IMR-90 (cell line): Measurements from ENCODE around the gene MPIG6B. TPM values are rescaled to one million over a fixed set of nuclear protein-coding genes. Genes with fewer than 3 reads are reported as not detected.

Experiments used
- ATAC-seq: fragments of 200-7000 bp; cut with Tn5 transposase; 2 replicates; pipeline ENCODE4 v1.9.1; 2020; ENCODE audit warnings: low read depth, mild to moderate bottlenecking, moderate library complexity
- BruUV-seq: library from RNA; stranded (reverse); fragments of 400-500 nt; replicated peaks from 2 replicates; lab custom pipeline; 2021; lab: Mats Ljungman, UMichigan
- CTCF ChIA-PET: fragments of 300-600 bp; formaldehyde crosslinking; extraction: SDS; loops from one replicate; lab custom pipeline; 2021; ENCODE audit warnings: antibody characterized with exemption; lab: Yijun Ruan, JAX
- POLR2A ChIA-PET: fragments of 300-600 bp; sonication (Branson Sonifier 250); formaldehyde crosslinking; loops from one replicate; lab custom pipeline; 2022; ENCODE audit warnings: antibody characterized with exemption; ENCODE audit not compliant: unreplicated experiment; lab: Charles Lee
- DNase-seq: peaks from one replicate; pipeline ENCODE4 v3.0.0; 2013
- H2AFZ ChIP-seq: replicated peaks from 2 replicates; pipeline ENCODE3; 2013; ENCODE audit warnings: low read length, mild to moderate bottlenecking; ENCODE audit not compliant: poor library complexity
- H2AK5ac ChIP-seq: 2 replicates; pipeline ENCODE4 v1.6.1; 2013; ENCODE audit warnings: low read depth, low read length, inconsistent platforms
- H2AK9ac ChIP-seq: replicated peaks from 2 replicates; pipeline ENCODE3; 2013; ENCODE audit warnings: mild to moderate bottlenecking, low read depth, low read length, moderate library complexity; ENCODE audit not compliant: poor library complexity
- H2BK120ac ChIP-seq: 2 replicates; pipeline ENCODE4 v1.6.1; 2013; ENCODE audit warnings: low read depth, low read length, inconsistent platforms
- H2BK15ac ChIP-seq: 3 replicates; pipeline ENCODE4 v1.6.1; 2013; ENCODE audit warnings: low read depth, low read length, inconsistent platforms
- H2BK20ac ChIP-seq: 2 replicates; pipeline ENCODE4 v1.6.1; 2013; ENCODE audit warnings: low read depth, mild to moderate bottlenecking, inconsistent platforms, low read length, moderate library complexity
- H2BK5ac ChIP-seq: 2 replicates; pipeline ENCODE4 v1.6.1; 2013; ENCODE audit warnings: mild to moderate bottlenecking, low read depth, low read length, inconsistent platforms; ENCODE audit not compliant: poor library complexity, severe bottlenecking
- H3K14ac ChIP-seq: replicated peaks from 2 replicates; pipeline ENCODE4 v1.6.1; 2013; ENCODE audit warnings: low read depth, low read length, inconsistent platforms
- H3K18ac ChIP-seq: 2 replicates; pipeline ENCODE4 v1.6.1; 2013; ENCODE audit warnings: low read depth, low read length, control low read depth
- H3K23ac ChIP-seq: 2 replicates; pipeline ENCODE4 v1.6.1; 2013; ENCODE audit warnings: low read depth, low read length, inconsistent platforms
- H3K27ac ChIP-seq: 2 replicates; pipeline ENCODE4 v1.5.1; 2013; ENCODE audit warnings: mild to moderate bottlenecking, control low read depth, low read length; ENCODE audit not compliant: insufficient read depth
- H3K27me3 ChIP-seq: 2 replicates; pipeline ENCODE4 v1.6.1; 2013; ENCODE audit warnings: low read length; ENCODE audit not compliant: control insufficient read depth, insufficient read depth
- H3K36me3 ChIP-seq: 2 replicates; pipeline ENCODE4 v1.6.1; 2013; ENCODE audit warnings: low read length, mixed read lengths; ENCODE audit not compliant: control insufficient read depth, insufficient read depth
- H3K4ac ChIP-seq: 2 replicates; pipeline ENCODE4 v1.6.1; 2013; ENCODE audit warnings: low read depth, low read length, inconsistent platforms
- H3K4me1 ChIP-seq: 2 replicates; pipeline ENCODE4 v1.6.1; 2013; ENCODE audit warnings: low read length, mixed read lengths; ENCODE audit not compliant: control insufficient read depth, insufficient read depth
- H3K4me2 ChIP-seq: 2 replicates; pipeline ENCODE4 v1.6.1; 2013; ENCODE audit warnings: low read depth, mild to moderate bottlenecking, control low read depth, low read length, moderate library complexity
- H3K4me3 ChIP-seq: 2 replicates; pipeline ENCODE4 v1.5.1; 2013; ENCODE audit warnings: low read depth, mild to moderate bottlenecking, control low read depth, low read length, moderate library complexity; ENCODE audit not compliant: insufficient read depth
- H3K56ac ChIP-seq: 2 replicates; pipeline ENCODE4 v1.6.1; 2013; ENCODE audit warnings: low read length, inconsistent platforms; ENCODE audit not compliant: insufficient read depth; ENCODE audit errors: extremely low read depth
- H3K79me1 ChIP-seq, 2 experiments: 2 replicates each; pipeline ENCODE4 v1.6.1; 2013; ENCODE audit warnings: low read length in 2 of 2, inconsistent platforms in 1 of 2, low read depth in 1 of 2
- H3K9ac ChIP-seq: 2 replicates; pipeline ENCODE4 v1.6.1; 2013; ENCODE audit warnings: low read depth, low read length, control low read depth
- H3K9me1 ChIP-seq: 2 replicates; pipeline ENCODE4 v1.6.1; 2013; ENCODE audit warnings: low read length, inconsistent platforms; ENCODE audit not compliant: insufficient read depth
- H3K9me3 ChIP-seq: 2 replicates; pipeline ENCODE4 v1.6.1; 2013; ENCODE audit warnings: low read length; ENCODE audit not compliant: control insufficient read depth, insufficient read depth
- H4K20me1 ChIP-seq: 2 replicates; pipeline ENCODE4 v1.6.1; 2013; ENCODE audit warnings: low read length, inconsistent platforms; ENCODE audit not compliant: insufficient read depth
- H4K5ac ChIP-seq: 2 replicates; pipeline ENCODE4 v1.6.1; 2013; ENCODE audit warnings: mild to moderate bottlenecking, low read depth, low read length, control low read depth
- H4K8ac ChIP-seq, 2 experiments: 2 replicates each; pipeline ENCODE4 v1.6.1; 2013; ENCODE audit warnings: low read depth in 2 of 2, low read length in 2 of 2, control low read depth in 1 of 2, inconsistent platforms in 1 of 2
- H4K91ac ChIP-seq: 2 replicates; pipeline ENCODE4 v1.6.1; 2013; ENCODE audit warnings: low read depth, low read length, inconsistent platforms; ENCODE audit not compliant: insufficient read depth
- BHLHE40 ChIP-seq: fragments of 150-350 bp; IDR thresholded peaks from 2 replicates; pipeline ENCODE4 v1.6.1; 2016; ENCODE audit warnings: mild to moderate bottlenecking, low read depth, low read length
- CEBPB ChIP-seq: IDR thresholded peaks from 2 replicates; pipeline ENCODE4 v1.6.1; 2012; ENCODE audit warnings: low read depth, low read length, improper control_type of control experiment
- CHD1 ChIP-seq: IDR thresholded peaks from 2 replicates; pipeline ENCODE4 v1.6.1; 2012; ENCODE audit warnings: low read depth, low read length, improper control_type of control experiment
- FOS ChIP-seq: fragments of 150-350 bp; IDR thresholded peaks from 2 replicates; pipeline ENCODE4 v1.6.1; 2016; ENCODE audit warnings: low read depth, low read length
- MAFK ChIP-seq: IDR thresholded peaks from 2 replicates; pipeline ENCODE4 v1.6.1; 2012; ENCODE audit warnings: low read depth, low read length, improper control_type of control experiment
- MAZ ChIP-seq: IDR thresholded peaks from 2 replicates; pipeline ENCODE4 v1.6.1; 2012; ENCODE audit warnings: low read depth, mild to moderate bottlenecking, low read length, improper control_type of control experiment, moderate library complexity, borderline replicate concordance
- MXI1 ChIP-seq: IDR thresholded peaks from 2 replicates; pipeline ENCODE4 v1.6.1; 2012; ENCODE audit warnings: low read depth, mild to moderate bottlenecking, low read length, moderate library complexity, borderline replicate concordance
- NFE2L2 ChIP-seq: fragments of 150-350 bp; IDR thresholded peaks from 2 replicates; pipeline ENCODE4 v1.6.1; 2016; ENCODE audit warnings: low read depth, mild to moderate bottlenecking, low read length
- POLR2A ChIP-seq: IDR thresholded peaks from 2 replicates; pipeline ENCODE4 v1.6.1; 2012; ENCODE audit warnings: mild to moderate bottlenecking, low read depth, low read length
- RAD21 ChIP-seq: IDR thresholded peaks from 2 replicates; pipeline ENCODE4 v1.6.1; 2012; ENCODE audit warnings: low read length, improper control_type of control experiment
- RCOR1 ChIP-seq: IDR thresholded peaks from 2 replicates; pipeline ENCODE4 v1.6.1; 2012; ENCODE audit warnings: mild to moderate bottlenecking, low read length, improper control_type of control experiment; ENCODE audit not compliant: insufficient replicate concordance
- RFX5 ChIP-seq: IDR thresholded peaks from 2 replicates; pipeline ENCODE4 v1.8.0; 2012; ENCODE audit warnings: low read depth, mild to moderate bottlenecking, low read length, moderate library complexity
- SMC3 ChIP-seq: fragments of 150-350 bp; IDR thresholded peaks from 2 replicates; pipeline ENCODE4 v1.6.1; 2016; ENCODE audit warnings: low read depth, mild to moderate bottlenecking, antibody characterized with exemption, low read length, moderate library complexity
- WGBS, 2 experiments: methylation state at CpG; one replicate each; pipeline versions ENCODE4 v1.1.5 to v1.1.7; 2013; ENCODE audit warnings: missing lambda C conversion rate in 2 of 2; ENCODE audit not compliant: insufficient read length in 1 of 2; ENCODE audit errors: extremely low coverage in 2 of 2; 5-methylcytosine and 5-hydroxymethylcytosine counted together
- dilution Hi-C: fragments of 300-500 bp; cut with HindIII; formaldehyde crosslinking; loops from one replicate; pipeline ENCODE4 v1.14.3; 2018; ENCODE audit warnings: low sequenced_read_pairs; ENCODE audit not compliant: unreplicated experiment
- in situ Hi-C: fragments of 300-500 bp; cut with MboI; formaldehyde crosslinking; loops from 3 replicates; pipeline ENCODE4 v1.14.3; 2019; ENCODE audit warnings: low sequenced_read_pairs, inconsistent platforms, mixed read lengths
- intact Hi-C: fragments of 100-400 bp; cut with micrococcal nuclease; formaldehyde crosslinking; loops from 2 replicates; pipeline ENCODE4 v1.10.0; 2022
- polyA plus RNA-seq, 3 experiments: library from polyadenylated mRNA; depleted of rRNA; stranded (reverse); fragments of >200 nt; gene quantifications; 2 replicates each; pipeline ENCODE4 v1.2.3, GENCODE V29; 2012; ENCODE audit warnings: low replicate concordance in 1 of 3
- total RNA-seq: library from RNA; depleted of rRNA; stranded (reverse); fragments of >200 nt; gene quantifications from 2 replicates; pipeline ENCODE4 v1.2.3, GENCODE V29; 2012
- TF ChIP-seq, protein P1 (sequence below): conservative IDR thresholded peaks from 2 replicates; pipeline ENCODE4 v1.5.1; 2012; ENCODE audit warnings: mild to moderate bottlenecking, low read depth, low read length, improper control_type of control experiment
- TF ChIP-seq, protein P2 (sequence below): fragments of 150-350 bp; IDR thresholded peaks from 2 replicates; pipeline ENCODE4 v1.6.1; 2017; ENCODE audit warnings: mild to moderate bottlenecking, antibody characterized with exemption, low read length, low read depth
- TF ChIP-seq, protein P3 (sequence below): fragments of 150-350 bp; IDR thresholded peaks from 2 replicates; pipeline ENCODE4 v1.6.1; 2016; ENCODE audit warnings: low read depth, mild to moderate bottlenecking, low read length, moderate library complexity, borderline replicate concordance

MPIG6B gene
- total and polyA plus RNA-seq, 2 of the 4 experiments (the other 2 are of a cell fraction), result not detected

DNA sequence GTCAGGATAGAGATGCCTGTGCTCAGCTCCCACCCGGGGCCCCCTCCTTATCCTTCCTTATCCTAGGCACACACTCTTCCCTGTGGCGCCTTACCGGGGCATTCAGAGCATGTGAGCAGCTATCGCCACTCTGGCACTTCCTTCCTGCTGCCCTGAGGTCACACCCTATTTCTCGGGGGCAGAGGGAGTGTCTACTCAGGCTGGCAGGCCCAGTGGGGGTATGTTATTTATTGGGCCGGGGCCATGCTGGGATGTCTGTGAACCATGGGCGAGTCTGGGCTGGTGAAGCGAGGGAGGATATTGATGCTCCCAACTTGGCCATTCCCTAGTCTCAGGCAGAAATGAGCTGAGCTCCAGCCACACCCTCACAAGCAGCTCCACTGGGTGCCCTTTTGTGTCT is 11.9 kb upstream of the MPIG6B start:
- Histone ChIP-seq H3K9me3 (no peaks in the 10 kb centered on the region), H3K9me1 (no peaks in the 10 kb centered on the region), H3K79me1 (no peaks in the 10 kb centered on the region), H3K4me1 (no peaks in the 10 kb centered on the region), H3K14ac (no peak overlapping the region), H3K23ac (no peak overlapping the region), H4K5ac (no peak overlapping the region), H3K18ac (no peak overlapping the region), H3K56ac (no peak overlapping the region), H3K27me3 (peaks cover 35% of the 10 kb centered on the region), H4K8ac (no peak overlapping the region), H3K4me3 (no peak overlapping the region), H3K9ac (no peak overlapping the region), H2BK20ac (no peak overlapping the region), H2BK15ac (no peak overlapping the region), H2AFZ (no peak overlapping the region), H3K4me2 (no peak overlapping the region), H2AK9ac (no peak overlapping the region), H3K4ac (no peak overlapping the region), H3K27ac (no peak overlapping the region), H2BK120ac (no peak overlapping the region), H3K36me3 (no peaks in the 10 kb centered on the region), H2AK5ac (no peak overlapping the region), H4K91ac (no peak overlapping the region), H2BK5ac (no peak overlapping the region), H4K20me1 (no peaks in the 10 kb centered on the region; the same call in 1 of the 2 replicates)
- ATAC-seq, result no peak
- in situ Hi-C loops (no loop called here), intact Hi-C loops (no loop called here), dilution Hi-C loops (no loop called here)
- WGBS, 2 experiments, result no CpG with 5 or more reads among the region's 8 CpGs
- no peak for DNase-seq
- ChIA-PET POLR2A (no interaction called here), CTCF (interaction anchor here (0.6 kb wide), 1 partner anchor 132 kb away, joined by 3 read pairs; no protein-coding TSS in a partner anchor)
- TF ChIP-seq RFX5 (no peak), CHD1 (no peak), POLR2A (no peak), MXI1 (no peak), MAFK (no peak), RCOR1 (no peak), RAD21 (no peak), NFE2L2 (no peak), CEBPB (no peak), BHLHE40 (no peak), FOS (no peak), MAZ (no peak), SMC3 (no peak)
- TF ChIP-seq, protein P1, sequence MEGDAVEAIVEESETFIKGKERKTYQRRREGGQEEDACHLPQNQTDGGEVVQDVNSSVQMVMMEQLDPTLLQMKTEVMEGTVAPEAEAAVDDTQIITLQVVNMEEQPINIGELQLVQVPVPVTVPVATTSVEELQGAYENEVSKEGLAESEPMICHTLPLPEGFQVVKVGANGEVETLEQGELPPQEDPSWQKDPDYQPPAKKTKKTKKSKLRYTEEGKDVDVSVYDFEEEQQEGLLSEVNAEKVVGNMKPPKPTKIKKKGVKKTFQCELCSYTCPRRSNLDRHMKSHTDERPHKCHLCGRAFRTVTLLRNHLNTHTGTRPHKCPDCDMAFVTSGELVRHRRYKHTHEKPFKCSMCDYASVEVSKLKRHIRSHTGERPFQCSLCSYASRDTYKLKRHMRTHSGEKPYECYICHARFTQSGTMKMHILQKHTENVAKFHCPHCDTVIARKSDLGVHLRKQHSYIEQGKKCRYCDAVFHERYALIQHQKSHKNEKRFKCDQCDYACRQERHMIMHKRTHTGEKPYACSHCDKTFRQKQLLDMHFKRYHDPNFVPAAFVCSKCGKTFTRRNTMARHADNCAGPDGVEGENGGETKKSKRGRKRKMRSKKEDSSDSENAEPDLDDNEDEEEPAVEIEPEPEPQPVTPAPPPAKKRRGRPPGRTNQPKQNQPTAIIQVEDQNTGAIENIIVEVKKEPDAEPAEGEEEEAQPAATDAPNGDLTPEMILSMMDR, result no peak
- TF ChIP-seq, protein P2, sequence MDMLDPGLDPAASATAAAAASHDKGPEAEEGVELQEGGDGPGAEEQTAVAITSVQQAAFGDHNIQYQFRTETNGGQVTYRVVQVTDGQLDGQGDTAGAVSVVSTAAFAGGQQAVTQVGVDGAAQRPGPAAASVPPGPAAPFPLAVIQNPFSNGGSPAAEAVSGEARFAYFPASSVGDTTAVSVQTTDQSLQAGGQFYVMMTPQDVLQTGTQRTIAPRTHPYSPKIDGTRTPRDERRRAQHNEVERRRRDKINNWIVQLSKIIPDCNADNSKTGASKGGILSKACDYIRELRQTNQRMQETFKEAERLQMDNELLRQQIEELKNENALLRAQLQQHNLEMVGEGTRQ, result no peak
- TF ChIP-seq, protein P3, sequence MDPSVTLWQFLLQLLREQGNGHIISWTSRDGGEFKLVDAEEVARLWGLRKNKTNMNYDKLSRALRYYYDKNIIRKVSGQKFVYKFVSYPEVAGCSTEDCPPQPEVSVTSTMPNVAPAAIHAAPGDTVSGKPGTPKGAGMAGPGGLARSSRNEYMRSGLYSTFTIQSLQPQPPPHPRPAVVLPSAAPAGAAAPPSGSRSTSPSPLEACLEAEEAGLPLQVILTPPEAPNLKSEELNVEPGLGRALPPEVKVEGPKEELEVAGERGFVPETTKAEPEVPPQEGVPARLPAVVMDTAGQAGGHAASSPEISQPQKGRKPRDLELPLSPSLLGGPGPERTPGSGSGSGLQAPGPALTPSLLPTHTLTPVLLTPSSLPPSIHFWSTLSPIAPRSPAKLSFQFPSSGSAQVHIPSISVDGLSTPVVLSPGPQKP, result no peak
- no TSS peak for BruUV-seq
